Esophagus mucosa (tissue), 1 donor: ENCODE data around the gene CANT1. TPM values are rescaled to one million over a fixed set of nuclear protein-coding genes. Genes with fewer than 3 reads are reported as not detected.

ENCODE experiments used
- ATAC-seq: fragments of 200-7000 bp; cut with Tn5 transposase; one replicate; pipeline ENCODE4 v1.9.1; 2020
- total RNA-seq: library from RNA; stranded (reverse); gene quantifications from one replicate; pipeline ENCODE4 v1.2.4, GENCODE V29; 2023
- donor health status: DM: yes; HTN: yes; CAD: no.

Gene CANT1
- total RNA-seq, 1 donor from 2014 or later, result 55.5 TPM

DNA sequence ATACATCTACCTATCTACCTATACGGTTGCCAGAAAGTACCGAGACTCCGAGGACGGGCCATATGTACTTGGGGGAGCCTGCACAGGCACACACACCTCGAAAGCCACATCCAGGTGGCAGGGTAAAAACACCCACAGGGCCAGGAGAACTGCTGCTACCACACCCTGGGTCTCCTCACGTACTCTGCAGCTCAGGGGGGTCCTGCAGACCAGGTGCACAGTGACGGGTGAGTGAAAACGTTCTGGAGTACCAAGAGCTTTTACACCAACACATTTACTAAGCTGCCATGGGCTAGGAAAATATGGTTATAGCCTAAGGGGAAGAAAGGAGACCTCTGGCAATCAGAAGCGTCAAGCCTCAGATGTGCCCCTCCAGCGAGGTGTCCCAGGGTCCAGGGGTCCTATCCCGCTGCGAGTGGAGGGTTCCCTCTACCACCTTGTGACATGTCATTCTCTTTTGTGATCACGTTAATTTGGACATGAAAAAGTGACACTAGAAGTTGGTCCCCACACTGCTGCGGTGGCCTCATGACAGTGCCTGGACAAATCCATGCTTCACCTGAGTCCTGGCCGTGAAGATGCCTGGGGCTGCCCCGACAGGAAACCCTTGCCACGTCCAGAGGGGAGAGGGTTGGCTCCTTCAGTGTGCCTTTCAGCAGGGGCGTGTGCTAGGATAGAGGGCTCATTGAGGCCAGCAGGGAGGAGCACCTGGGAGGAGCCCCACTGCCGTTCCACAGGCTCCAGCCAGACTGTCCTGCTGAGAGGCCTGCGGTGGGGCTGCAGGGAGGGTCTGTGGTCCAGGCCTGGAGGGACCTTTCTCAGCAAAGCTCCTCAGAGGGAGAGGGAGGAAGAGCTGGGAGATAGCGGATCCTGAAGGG is 1.8 kb downstream of the CANT1 start:
- peak; percentile 28 for ATAC-seq

- ATAC-seq, result no peak
Observed at GRCh38 chr17:79006794-79007503, 2.6 kb downstream of the CANT1 start.

DNA sequence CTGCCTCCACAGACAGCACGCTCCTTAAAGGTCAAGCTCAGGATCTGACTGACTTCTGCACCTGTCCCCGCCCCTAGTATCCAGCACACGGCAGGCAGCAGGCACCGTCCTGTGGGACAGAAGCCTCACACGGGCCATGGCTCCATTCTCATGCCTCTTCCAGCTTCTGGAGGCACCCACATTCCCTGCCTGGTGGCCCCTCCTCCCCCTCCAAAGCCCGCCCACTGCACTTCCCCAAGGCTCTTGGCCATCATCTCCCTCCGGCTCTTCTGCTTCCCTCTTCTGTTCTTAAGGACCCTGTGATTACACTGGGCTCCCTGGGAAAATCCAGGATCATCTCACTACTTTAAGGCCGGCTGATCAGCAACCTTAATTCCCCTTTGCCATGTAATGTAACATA is 3.5 kb downstream of the CANT1 start:
- ATAC-seq, result no peak

- ATAC-seq, result peak; percentile 74
Observed at GRCh38 chr17:79005063-79005861, 4.3 kb downstream of the CANT1 start.

GRCh38 chr17:79003661-79004411 is 5.7 kb downstream of the CANT1 start:
- no peak for ATAC-seq

DNA sequence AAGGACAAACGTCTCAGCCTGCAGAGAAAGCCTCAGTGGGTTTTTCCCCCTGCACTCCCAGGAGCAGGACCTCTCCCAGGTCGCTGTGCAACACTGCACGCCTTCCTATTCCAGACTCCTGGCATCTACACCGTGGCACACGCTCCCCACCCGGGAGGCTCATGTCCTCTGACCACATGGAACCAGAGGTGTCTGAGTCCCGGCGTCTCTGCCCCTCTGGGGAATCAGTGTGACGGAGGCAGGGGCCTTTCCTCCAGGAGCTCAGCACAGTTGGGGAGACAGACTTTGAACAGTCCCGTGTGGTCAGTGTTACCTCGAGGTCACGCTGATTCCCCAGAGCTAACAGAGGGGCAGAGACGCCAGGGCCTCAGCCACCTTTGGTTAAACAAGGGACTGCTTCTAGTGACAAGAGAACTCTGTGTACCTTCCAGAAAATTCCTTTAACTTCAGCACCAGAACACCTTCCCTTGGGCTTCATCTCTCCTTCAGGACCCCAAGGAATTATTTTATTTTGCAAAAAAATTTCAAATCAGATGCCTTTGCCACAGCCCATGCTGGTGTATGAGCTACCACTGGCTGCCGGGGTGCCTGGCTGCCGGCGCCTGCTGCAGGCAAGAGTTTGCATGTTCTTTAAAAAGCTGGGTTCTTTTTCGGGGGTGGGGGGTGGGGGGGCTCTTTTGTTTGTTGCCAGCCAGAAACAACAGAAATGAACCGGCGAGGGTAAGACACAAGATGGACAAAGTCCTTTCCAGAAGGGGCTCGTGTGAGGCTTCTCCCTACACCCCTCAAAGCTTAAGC is 6.6 kb downstream of the CANT1 start:
- no peak for ATAC-seq

DNA sequence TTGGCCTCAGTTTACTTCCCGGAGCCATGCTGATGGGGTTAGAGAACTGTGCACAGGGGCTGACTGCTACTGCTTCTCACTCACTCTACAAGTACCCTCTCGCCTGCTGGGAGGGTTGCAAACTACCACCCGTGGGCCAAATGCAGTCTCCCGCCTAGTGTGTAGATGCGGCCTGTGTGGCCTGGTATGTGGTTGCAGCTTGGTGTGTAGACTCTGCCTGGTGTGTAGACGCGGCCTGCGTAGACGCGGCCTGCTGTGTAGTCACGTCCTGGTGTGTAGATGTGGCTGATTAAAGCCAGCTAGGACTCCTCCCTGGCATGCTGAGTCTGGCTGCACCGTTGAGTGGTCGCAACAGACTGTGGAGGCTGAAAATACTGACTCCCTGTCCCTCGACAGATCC is 7.3 kb downstream of the CANT1 start:
- no peak for ATAC-seq

- ATAC-seq, result no peak
Observed at GRCh38 chr17:79001190-79002020, 8.2 kb downstream of the CANT1 start.

GRCh38 chr17:79000396-79001189 is 9.0 kb downstream of the CANT1 start:
- no peak for ATAC-seq

- ATAC-seq, result no peak
Observed at GRCh38 chr17:78999947-79000395, 9.6 kb downstream of the CANT1 start.

- no peak for ATAC-seq
Observed at GRCh38 chr17:78999056-78999768, 10.4 kb downstream of the CANT1 start.

- ATAC-seq, result peak; percentile 34
Observed at GRCh38 chr17:78998311-78999055, 11.1 kb downstream of the CANT1 start.

GRCh38 chr17:78997881-78998280 is 11.7 kb downstream of the CANT1 start:
- no peak for ATAC-seq

DNA sequence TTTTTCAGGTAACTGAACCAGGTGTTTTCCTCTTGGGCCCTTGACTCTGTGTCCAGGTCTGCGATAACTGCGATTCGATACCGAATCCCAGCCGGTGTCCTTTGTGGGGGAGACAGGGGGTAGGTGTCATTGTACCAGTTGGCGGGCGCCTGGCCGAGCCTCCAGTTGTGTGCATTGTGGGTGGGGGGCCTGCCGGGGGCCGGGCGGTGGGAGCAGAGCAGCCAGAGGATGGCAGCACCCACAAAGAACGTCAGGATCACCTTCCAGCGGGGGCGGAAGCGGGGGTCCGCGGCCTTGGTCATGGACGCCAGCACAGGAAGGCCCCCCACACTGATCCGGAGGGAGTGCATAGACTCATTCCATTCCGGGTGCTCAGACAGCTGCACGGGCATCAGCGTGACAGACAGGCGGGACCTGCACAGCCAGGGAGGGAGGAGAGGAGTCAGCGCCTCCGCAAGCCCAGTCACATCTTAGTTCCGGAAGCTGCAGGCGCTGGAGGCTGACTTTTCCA is 12.3 kb downstream of the CANT1 start:
- peak; percentile 62 for ATAC-seq

DNA sequence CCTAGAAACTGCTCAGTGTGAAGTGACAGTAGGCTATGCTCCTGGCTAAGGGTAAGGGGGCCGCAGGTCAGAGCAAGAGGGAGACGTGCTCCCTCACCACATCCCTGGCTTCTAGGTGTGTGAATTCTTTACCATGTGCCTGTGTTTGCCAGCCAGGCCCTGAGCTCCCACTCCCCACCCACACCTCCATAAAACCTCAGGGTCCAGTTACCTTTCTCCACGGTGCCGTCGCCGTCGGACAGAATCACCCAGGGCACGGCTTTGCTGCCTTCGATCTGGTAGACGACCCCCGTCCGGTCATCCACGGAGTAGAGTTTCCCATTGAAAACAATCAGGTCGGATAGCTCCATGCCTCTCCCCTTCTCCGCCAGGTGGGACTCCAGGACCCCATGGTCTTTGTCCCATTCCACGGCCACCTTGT is 12.8 kb downstream of the CANT1 start:
- no peak for ATAC-seq

DNA sequence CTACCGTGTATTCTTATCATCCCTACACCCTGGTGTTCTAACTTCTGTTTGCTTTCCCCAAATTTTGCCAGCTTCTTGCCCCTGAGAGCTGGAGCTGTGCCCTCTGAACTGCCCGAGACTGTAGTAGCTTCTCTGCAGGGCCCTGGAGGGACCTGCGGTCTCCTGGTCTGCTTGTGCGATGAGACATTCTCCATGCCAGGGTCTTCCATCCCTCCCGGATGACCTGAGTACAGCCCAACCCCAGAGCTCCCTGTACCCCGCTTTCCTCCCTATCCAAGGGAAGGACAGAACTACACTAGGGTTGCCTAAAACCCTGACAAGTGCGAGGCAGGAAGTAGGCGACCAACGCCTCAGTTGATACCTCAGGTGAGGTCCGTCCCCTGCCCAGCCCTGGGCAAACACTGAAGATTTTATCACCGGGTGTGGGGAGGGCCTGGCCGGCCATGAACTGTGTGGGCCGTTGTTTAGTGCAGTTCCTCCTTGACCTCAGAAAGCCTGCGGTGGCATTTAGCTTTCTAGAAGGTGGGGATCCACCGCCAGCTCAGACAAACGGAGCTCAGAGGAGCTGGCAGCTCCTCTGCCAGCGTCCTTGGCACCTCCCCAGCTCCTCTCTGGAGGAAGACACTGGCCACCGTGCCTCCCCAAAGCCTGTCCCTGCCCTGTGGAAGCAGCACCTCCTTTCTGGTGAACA is 13.7 kb downstream of the CANT1 start:
- ATAC-seq, result peak; percentile 58
